ENCODE results near the gene UBLCP1. TPM values are rescaled to one million over a fixed set of nuclear protein-coding genes. Genes with fewer than 3 reads are reported as not detected.

The UBLCP1 gene
- total RNA-seq, 2 donors from 2014 or later, result 17.0 to 22.8 TPM

GRCh38 chr5:159218595-159219023 is 44.5 kb upstream of the UBLCP1 start:
- intact Hi-C loops (cut with DNase I), result no loop called here
- Histone ChIP-seq H3K4me1 (replicated peaks) (no peaks in the 10 kb centered on the region), H3K27me3 (replicated peaks; ENCODE audit: insufficient read depth) (no peaks in the 10 kb centered on the region), H3K9me3 (no peaks in the 10 kb centered on the region), H3K36me3 (no peaks in the 10 kb centered on the region), H3K4me3 (no peak overlapping the region), H3K27ac (no peak overlapping the region)
- no peak for DNase-seq (ENCODE audit: low spot score)
- no peak for TF ChIP-seq CTCF (IDR thresholded peaks at IDR 0.05)
- TF ChIP-seq POLR2AphosphoS5 (IDR thresholded peaks at IDR 0.05), result no peak
- TF ChIP-seq POLR2A (IDR thresholded peaks at IDR 0.05), result no peak
- 44% methylated on average over 2 of the region's 2 CpGs for WGBS

GRCh38 chr5:159220206-159220605 is 42.9 kb upstream of the UBLCP1 start:
- intact Hi-C loops (cut with DNase I), result no loop called here
- no peaks in the 10 kb centered on the region for H3K36me3 ChIP-seq
- H3K4me3 ChIP-seq, result no peak overlapping the region
- no peak overlapping the region for H3K27ac ChIP-seq
- no peaks in the 10 kb centered on the region for H3K27me3 ChIP-seq (replicated peaks; ENCODE audit: insufficient read depth)
- H3K9me3 ChIP-seq, result no peaks in the 10 kb centered on the region
- no peaks in the 10 kb centered on the region for H3K4me1 ChIP-seq (replicated peaks)
- TF ChIP-seq POLR2A (IDR thresholded peaks at IDR 0.05) (no peak), POLR2AphosphoS5 (IDR thresholded peaks at IDR 0.05) (no peak), CTCF (IDR thresholded peaks at IDR 0.05) (no peak)
- WGBS, result 56% methylated on average over 5 of the region's 5 CpGs
- DNase-seq (ENCODE audit: low spot score), result no peak

GRCh38 chr5:159223469-159223868 is 39.6 kb upstream of the UBLCP1 start:
- DNase-seq (ENCODE audit: low spot score), result no peak
- Histone ChIP-seq H3K4me3 (no peak overlapping the region), H3K27me3 (replicated peaks; ENCODE audit: insufficient read depth) (no peaks in the 10 kb centered on the region), H3K36me3 (no peaks in the 10 kb centered on the region), H3K27ac (no peak overlapping the region), H3K4me1 (replicated peaks) (no peaks in the 10 kb centered on the region), H3K9me3 (no peaks in the 10 kb centered on the region)
- TF ChIP-seq POLR2AphosphoS5 (IDR thresholded peaks at IDR 0.05) (no peak), POLR2A (IDR thresholded peaks at IDR 0.05) (no peak), CTCF (IDR thresholded peaks at IDR 0.05) (no peak)
- 93% methylated on average over 3 of the region's 3 CpGs for WGBS
- intact Hi-C loops (cut with DNase I), result no loop called here

- no peak overlapping the region for H3K4me3 ChIP-seq
- no peaks in the 10 kb centered on the region for H3K36me3 ChIP-seq
- intact Hi-C loops (cut with DNase I), result no loop called here
- TF ChIP-seq POLR2A (IDR thresholded peaks at IDR 0.05) (no peak), POLR2AphosphoS5 (IDR thresholded peaks at IDR 0.05) (no peak), CTCF (IDR thresholded peaks at IDR 0.05) (no peak)
- H3K9me3 ChIP-seq, result no peaks in the 10 kb centered on the region
- no peaks in the 10 kb centered on the region for H3K4me1 ChIP-seq (replicated peaks)
- no peak for DNase-seq (ENCODE audit: low spot score)
- 78% methylated on average over 2 of the region's 2 CpGs for WGBS
- no peak overlapping the region for H3K27ac ChIP-seq
- H3K27me3 ChIP-seq (replicated peaks; ENCODE audit: insufficient read depth), result no peaks in the 10 kb centered on the region
Measured at GRCh38 chr5:159224471-159224870, 38.6 kb upstream of the UBLCP1 start.

- H3K27me3 ChIP-seq (replicated peaks; ENCODE audit: insufficient read depth), result no peaks in the 10 kb centered on the region
- no peak for DNase-seq (ENCODE audit: low spot score)
- no peak overlapping the region for H3K4me3 ChIP-seq
- TF ChIP-seq CTCF (IDR thresholded peaks at IDR 0.05), result no peak
- no peak for TF ChIP-seq POLR2A (IDR thresholded peaks at IDR 0.05)
- no peak for TF ChIP-seq POLR2AphosphoS5 (IDR thresholded peaks at IDR 0.05)
- H3K36me3 ChIP-seq, result no peaks in the 10 kb centered on the region
- no peaks in the 10 kb centered on the region for H3K9me3 ChIP-seq
- intact Hi-C loops (cut with DNase I), result no loop called here
- no peak overlapping the region for H3K27ac ChIP-seq
- H3K4me1 ChIP-seq (replicated peaks), result no peaks in the 10 kb centered on the region
Measured at GRCh38 chr5:159226451-159226850, 36.6 kb upstream of the UBLCP1 start.
